GM10248 (cell line): ENCODE data around the gene SNX1.

Source experiments
- CTCF ChIA-PET: fragments of 300-600 bp; sonication (Branson Sonifier 250); formaldehyde crosslinking; extraction: SDS; loops from one replicate; lab custom pipeline; 2021; ENCODE audit warnings: antibody characterized with exemption; lab: Yijun Ruan, JAX
- POLR2A ChIA-PET: fragments of 350-650 bp; sonication (Branson Sonifier 250); formaldehyde crosslinking; extraction: SDS; loops from one replicate; lab custom pipeline; 2020; ENCODE audit warnings: antibody characterized with exemption; lab: Yijun Ruan, JAX
- DNase-seq: peaks from one replicate; pipeline ENCODE4 v3.0.0; 2012; ENCODE audit errors: extremely low spot score
- TF ChIP-seq, protein P1 (sequence below): IDR thresholded peaks from 2 replicates; pipeline ENCODE4 v1.5.1; 2012; ENCODE audit warnings: mild to moderate bottlenecking, low read depth; ENCODE audit errors: extremely low read depth, missing control alignments, control extremely low read depth

Gene SNX1

GRCh38 chr15:64136347-64136746 is 40.6 kb downstream of the SNX1 start:
- TF ChIP-seq, protein P1, sequence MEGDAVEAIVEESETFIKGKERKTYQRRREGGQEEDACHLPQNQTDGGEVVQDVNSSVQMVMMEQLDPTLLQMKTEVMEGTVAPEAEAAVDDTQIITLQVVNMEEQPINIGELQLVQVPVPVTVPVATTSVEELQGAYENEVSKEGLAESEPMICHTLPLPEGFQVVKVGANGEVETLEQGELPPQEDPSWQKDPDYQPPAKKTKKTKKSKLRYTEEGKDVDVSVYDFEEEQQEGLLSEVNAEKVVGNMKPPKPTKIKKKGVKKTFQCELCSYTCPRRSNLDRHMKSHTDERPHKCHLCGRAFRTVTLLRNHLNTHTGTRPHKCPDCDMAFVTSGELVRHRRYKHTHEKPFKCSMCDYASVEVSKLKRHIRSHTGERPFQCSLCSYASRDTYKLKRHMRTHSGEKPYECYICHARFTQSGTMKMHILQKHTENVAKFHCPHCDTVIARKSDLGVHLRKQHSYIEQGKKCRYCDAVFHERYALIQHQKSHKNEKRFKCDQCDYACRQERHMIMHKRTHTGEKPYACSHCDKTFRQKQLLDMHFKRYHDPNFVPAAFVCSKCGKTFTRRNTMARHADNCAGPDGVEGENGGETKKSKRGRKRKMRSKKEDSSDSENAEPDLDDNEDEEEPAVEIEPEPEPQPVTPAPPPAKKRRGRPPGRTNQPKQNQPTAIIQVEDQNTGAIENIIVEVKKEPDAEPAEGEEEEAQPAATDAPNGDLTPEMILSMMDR, result no peak
- ChIA-PET POLR2A (no interaction called here), CTCF (interaction anchor here (1.1 to 1.9 kb wide), 2 partner anchors 9 to 13 kb away, joined by 3 to 5 read pairs; no protein-coding TSS in a partner anchor)
- no peak for DNase-seq

DNA sequence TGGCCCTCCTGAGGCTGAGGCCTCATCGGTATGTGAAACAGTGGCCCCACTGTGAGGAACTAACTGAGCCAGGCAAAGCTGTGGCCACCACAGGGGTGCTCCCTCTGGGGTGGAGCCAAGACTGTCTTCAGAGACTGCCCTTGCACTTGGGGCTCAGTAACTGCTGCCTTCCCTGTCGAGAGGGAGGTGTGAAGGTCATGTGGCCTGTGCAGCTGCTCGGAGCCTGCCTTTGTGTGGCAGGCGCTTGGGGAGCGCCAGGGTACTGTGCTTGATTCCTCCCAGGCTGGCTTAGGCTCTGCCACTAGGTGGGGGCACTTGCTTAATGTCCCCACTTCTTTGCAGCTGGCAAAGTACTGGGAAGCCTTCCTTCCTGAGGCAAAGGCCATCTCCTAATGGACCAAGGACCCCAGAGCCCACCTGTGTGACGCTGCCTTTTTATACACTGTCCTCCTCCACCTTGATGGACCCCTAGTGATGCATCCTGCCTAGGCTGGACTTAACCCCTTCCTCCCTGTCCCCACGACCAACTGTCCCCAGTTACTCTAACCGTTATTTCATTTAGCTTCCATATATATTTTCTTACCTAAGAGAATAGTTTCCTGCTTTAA is 41.5 kb downstream of the SNX1 start:
- ChIA-PET POLR2A (no interaction called here), CTCF (interaction anchor here (1.1 to 2.1 kb wide), 4 partner anchors 8 to 16 kb away, joined by 3 to 14 read pairs (median 4); no protein-coding TSS in a partner anchor)
- no peak for DNase-seq
- TF ChIP-seq, protein P1, result peak; percentile 15

GRCh38 chr15:64138331-64138941 is 42.7 kb downstream of the SNX1 start:
- ChIA-PET CTCF (interaction anchor here (1.5 to 2.1 kb wide), 2 partner anchors 15 to 16 kb away, joined by 3 to 14 read pairs; no protein-coding TSS in a partner anchor), POLR2A (no interaction called here)
- no peak for DNase-seq
- TF ChIP-seq, protein P1, result no peak

DNA sequence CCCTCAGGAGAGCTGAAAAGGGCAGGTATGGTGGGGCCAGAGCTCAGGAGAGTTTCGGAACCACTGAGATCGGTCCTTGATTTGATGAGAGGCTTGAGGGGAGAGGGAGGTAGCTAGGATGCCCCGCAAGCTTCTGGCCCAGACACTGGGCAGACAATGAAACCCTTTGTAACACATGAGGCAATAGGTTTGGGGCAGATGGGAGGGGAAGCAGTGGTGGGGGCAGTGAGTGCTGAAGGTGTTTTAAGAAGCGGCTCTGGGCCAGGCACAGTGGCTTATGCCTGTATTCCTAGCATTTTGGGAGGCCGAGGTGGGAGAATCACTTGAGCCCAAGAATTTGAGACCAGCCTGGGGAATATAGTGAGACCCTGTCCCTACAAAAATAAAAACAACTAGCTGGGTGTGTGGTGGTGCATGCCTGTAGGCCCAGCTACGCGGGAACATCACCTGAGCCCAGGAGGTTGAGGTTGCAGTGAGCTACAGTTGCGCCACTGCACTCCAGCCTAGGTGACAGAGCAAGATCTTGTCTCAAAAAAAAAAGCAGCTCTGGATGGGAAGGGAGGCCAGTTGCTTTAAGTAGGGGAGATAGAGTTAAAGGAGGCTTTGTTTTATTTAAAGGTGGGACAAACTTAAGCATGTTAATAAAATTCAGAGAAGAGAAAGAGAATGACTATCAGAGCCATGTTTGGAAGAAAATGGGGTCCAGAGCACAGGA is 46.2 kb downstream of the SNX1 start:
- TF ChIP-seq, protein P1, result no peak
- CTCF ChIA-PET, result interaction anchor here (1.0 to 2.8 kb wide), 6 partner anchors 8 to 30 kb away, joined by 3 to 20 read pairs (median 4); partner anchors contain the start of gene SNX22
- POLR2A ChIA-PET, result no interaction called here
- no peak for DNase-seq

GRCh38 chr15:64143276-64143675 is 47.5 kb downstream of the SNX1 start:
- no peak for DNase-seq
- CTCF ChIA-PET, result interaction anchor here (1.4 to 4.0 kb wide), 5 partner anchors 10 to 49 kb away, joined by 3 to 59 read pairs (median 7); partner anchors contain the start of gene CIAO2A
- POLR2A ChIA-PET, result no interaction called here
- TF ChIP-seq, protein P1, result no peak

GRCh38 chr15:64144192-64144564 is 48.4 kb downstream of the SNX1 start:
- ChIA-PET POLR2A (interaction anchor here (1.5 kb wide), 1 partner anchor 9 kb away, joined by 10 read pairs; no protein-coding TSS in a partner anchor), CTCF (interaction anchor here (0.8 to 4.0 kb wide), 11 partner anchors 10 to 839 kb away, joined by 3 to 59 read pairs (median 5); partner anchors contain the start of gene CIAO2A)
- TF ChIP-seq, protein P1, result no peak
- no peak for DNase-seq
